Right kidney (tissue), 9 donors: ENCODE results near the gene MEPCE.
"Not testable (repeated sequence)": the region's sequence is repeated elsewhere in the genome, so short reads cannot be mapped to it uniquely, and the experiment has no call there.

Source experiments
- DNase-seq: peaks from one replicate; pipeline ENCODE4 v3.0.0-alpha.2; 2016
- long read RNA-seq, 8 donors: transcript quantifications; one replicate each; lab custom pipeline, GENCODE V29; 2026

Gene MEPCE, protein sequence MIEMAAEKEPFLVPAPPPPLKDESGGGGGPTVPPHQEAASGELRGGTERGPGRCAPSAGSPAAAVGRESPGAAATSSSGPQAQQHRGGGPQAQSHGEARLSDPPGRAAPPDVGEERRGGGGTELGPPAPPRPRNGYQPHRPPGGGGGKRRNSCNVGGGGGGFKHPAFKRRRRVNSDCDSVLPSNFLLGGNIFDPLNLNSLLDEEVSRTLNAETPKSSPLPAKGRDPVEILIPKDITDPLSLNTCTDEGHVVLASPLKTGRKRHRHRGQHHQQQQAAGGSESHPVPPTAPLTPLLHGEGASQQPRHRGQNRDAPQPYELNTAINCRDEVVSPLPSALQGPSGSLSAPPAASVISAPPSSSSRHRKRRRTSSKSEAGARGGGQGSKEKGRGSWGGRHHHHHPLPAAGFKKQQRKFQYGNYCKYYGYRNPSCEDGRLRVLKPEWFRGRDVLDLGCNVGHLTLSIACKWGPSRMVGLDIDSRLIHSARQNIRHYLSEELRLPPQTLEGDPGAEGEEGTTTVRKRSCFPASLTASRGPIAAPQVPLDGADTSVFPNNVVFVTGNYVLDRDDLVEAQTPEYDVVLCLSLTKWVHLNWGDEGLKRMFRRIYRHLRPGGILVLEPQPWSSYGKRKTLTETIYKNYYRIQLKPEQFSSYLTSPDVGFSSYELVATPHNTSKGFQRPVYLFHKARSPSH
- long read RNA-seq, donor 1, transcript MEPCE-201 (4 exons, 3,030 nt) = major isoform, 17 of 17 reads
- long read RNA-seq, donor 1, partial matches to known transcripts = 0 of 17 reads
- long read RNA-seq, donor 1, other reads (novel, unspliced or antisense) = 0 of 17 reads
- long read RNA-seq, donor 2, transcript MEPCE-201 (4 exons, 3,030 nt) = major isoform, 7 of 8 reads
- long read RNA-seq, donor 2, partial matches to known transcripts = 0 of 8 reads
- long read RNA-seq, donor 2, other reads (novel, unspliced or antisense) = 0 of 8 reads
- long read RNA-seq, donor 3, transcript MEPCE-201 (4 exons, 3,030 nt) = major isoform, 7 of 7 reads
- long read RNA-seq, donor 3, partial matches to known transcripts = 0 of 7 reads
- long read RNA-seq, donor 3, other reads (novel, unspliced or antisense) = 0 of 7 reads
- long read RNA-seq, donor 4, transcript MEPCE-201 (4 exons, 3,030 nt) = major isoform, 10 of 25 reads
- long read RNA-seq, donor 4, partial matches to known transcripts = 15 of 25 reads
- long read RNA-seq, donor 4, other reads (novel, unspliced or antisense) = 0 of 25 reads
- long read RNA-seq, donor 5, transcript MEPCE-201 (4 exons, 3,030 nt) = major isoform, 10 of 10 reads
- long read RNA-seq, donor 5, partial matches to known transcripts = 0 of 10 reads
- long read RNA-seq, donor 5, other reads (novel, unspliced or antisense) = 0 of 10 reads
- long read RNA-seq, donor 6, transcript MEPCE-201 (4 exons, 3,030 nt) = major isoform, 13 of 21 reads
- long read RNA-seq, donor 6, partial matches to known transcripts = 7 of 21 reads
- long read RNA-seq, donor 6, other reads (novel, unspliced or antisense) = 0 of 21 reads
- long read RNA-seq, donor 7, transcript MEPCE-201 (4 exons, 3,030 nt) = major isoform, 24 of 24 reads
- long read RNA-seq, donor 7, partial matches to known transcripts = 0 of 24 reads
- long read RNA-seq, donor 7, other reads (novel, unspliced or antisense) = 0 of 24 reads
- long read RNA-seq, donor 8, transcript MEPCE-201 (4 exons, 3,030 nt) = major isoform, 10 of 15 reads
- long read RNA-seq, donor 8, partial matches to known transcripts = 5 of 15 reads
- long read RNA-seq, donor 8, other reads (novel, unspliced or antisense) = 0 of 15 reads

DNA sequence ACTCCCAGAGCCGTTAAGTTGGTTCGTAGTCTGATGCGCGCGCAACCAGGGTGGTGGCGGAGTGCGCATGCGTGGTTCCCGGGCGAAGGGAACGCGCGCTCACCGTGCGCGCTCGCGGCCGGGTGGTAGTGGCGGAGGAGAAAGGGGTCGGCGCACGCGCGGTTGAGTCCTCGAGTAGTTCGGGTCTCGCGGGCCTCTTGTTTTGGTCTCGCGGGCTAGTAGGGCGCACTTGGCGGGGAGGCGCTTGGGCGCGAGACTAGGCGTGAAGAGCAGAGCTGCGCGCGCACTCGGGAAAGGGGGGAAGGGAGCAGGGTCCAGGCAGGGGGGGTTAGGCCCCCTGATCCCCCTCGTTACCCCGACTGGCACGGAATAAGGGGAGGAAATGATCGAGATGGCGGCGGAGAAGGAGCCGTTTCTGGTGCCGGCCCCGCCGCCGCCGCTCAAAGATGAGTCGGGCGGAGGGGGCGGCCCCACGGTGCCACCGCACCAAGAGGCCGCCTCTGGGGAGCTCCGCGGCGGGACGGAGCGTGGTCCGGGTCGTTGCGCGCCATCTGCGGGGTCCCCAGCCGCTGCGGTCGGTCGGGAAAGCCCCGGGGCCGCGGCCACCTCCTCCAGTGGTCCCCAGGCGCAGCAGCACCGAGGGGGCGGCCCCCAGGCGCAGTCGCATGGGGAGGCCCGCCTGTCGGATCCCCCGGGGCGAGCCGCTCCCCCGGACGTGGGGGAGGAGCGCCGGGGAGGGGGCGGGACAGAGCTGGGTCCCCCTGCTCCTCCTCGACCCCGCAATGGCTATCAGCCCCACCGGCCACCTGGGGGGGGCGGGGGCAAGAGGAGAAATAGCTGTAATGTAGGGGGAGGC is at the start of gene MEPCE:
MEPCE (plus strand) TSS at position 195 of the 856 bp plus-strand sequence; CDS start at position 383, 188 bp downstream.
- peak; percentile 97 for DNase-seq

DNA sequence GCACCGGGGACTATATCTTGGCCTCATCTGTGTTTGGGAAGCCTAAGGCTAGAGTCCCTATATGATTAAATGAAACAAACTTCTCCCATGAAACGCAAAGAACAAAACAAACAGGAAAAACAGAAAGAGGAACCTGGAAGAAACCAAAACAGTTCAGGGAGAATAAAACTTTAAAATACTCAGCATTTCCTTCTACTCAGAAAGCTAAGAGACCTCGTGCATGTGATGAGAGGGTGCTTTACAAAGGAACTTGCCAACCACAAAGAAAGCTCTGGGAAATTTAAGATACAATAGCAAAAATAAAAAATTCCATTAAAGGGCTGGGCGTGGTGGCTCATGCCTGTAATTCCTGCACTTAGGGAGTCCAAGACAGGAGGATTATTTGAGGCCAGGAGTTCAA is 49.4 kb upstream of the MEPCE start:
- no peak for DNase-seq

DNA sequence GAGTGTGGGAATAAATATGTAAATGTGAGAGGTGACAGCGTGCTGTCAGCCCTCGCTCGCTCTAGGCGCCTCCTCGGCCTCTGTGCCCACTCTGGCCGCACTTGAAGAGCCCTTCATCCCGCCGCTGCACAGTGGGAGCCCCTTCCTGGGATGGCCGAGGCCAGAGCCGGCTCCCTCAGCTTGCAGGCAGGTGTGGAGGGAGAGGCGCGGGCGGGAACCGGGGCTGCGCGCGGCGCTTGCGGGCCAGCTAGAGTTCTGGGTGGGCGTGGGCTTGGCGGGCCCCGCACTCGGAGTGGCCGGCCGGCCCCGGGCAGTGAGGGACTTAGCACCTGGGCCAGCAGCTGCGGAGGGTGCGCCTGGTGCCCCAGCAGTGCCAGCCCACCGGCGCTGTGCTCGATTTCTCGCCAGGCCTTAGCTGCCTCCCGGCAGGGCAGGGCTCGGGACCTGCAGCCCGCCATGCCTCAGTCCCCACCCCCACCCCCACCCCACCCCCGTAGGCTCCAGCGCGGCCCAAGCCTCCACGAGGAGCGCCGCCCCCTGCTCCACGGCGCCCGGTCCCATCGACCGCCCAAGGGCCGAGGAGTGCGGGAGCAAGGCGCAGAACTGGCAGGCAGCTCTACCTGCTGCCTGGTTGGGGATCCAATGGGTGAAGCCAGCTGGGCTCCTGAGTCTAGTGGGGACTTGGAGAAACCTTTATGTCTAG is 47.9 kb upstream of the MEPCE start:
- not testable (repeated sequence) for DNase-seq

DNA sequence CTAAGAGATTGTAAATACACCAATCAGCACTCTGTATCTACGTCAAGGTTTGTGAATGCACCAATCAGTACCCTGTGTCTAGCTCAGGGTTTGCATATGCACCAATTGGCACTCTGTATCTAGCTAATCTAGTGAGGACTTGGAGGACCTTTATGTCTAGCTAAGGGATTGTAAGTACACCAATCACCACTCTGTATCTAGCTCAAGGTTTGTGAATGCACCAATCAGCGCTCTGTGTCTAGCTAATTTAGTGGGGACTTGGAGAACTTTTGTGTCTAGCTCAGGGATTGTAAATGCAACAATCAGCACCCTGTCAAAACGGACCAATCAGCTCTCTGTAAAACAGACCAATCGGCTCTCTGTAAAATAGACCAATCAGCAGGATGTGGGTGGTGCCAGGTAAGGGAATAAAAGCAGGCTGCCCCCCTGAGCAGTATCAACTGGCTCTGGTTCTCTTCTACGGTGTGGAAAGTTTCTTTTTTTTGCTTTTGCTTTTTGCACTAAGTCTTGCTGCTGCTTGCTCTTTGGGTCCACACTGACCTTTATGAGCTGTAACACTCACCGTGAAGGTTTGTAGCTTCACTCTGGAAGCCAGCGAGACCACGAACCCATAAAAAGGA is 47.3 kb upstream of the MEPCE start:
- DNase-seq = not testable (repeated sequence)

DNA sequence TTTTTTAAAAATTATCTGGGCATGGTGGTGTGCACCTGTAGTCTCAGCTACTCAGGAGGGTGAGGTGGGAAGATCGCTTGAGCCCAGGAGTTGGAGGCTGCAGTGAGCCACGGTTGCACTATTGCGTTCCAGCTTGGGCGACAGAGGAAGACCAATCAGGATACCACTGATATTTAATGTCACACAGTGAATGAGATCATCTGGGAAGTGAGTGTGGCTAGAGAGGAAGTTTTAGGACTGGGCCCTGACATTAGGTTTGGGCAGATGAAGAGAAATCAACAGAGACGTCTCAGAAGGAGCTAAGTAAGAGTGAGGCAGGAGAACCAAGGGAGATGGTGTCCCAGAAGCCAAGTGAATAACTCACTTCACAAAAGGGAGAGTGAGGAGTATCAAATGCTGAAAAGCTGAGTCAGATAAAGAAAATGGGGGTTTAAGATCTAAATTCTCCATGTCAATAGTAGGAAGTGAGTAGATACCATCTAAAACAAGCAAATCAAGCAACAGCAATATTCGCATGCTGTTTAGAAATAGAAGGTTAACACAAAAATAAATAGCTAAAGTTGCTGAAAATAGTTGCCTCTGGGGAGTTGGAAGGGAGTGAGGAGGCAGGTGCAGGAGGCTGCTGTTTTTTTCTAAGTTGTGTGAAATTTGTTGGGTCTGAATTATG is 44.9 kb upstream of the MEPCE start:
- no peak for DNase-seq

DNA sequence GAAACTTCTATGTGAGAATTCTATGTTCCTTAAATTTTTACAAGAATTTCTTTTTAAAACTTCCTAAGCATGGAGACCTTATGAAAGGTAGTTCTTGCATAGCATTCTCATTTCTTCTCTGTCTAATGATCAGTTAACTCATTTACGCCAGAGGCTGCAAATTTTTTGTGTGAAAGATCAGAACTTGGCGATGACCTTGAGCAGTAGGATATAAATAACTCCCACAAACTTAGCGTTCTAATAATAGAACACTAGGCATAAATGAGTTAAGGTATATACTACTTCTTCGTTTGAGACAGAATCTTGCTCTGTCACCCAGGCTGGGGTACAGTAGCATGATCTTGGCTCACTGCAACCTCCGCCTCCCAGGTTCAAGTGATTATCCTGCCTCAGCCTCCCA is 42.7 kb upstream of the MEPCE start:
- no peak for DNase-seq

DNA sequence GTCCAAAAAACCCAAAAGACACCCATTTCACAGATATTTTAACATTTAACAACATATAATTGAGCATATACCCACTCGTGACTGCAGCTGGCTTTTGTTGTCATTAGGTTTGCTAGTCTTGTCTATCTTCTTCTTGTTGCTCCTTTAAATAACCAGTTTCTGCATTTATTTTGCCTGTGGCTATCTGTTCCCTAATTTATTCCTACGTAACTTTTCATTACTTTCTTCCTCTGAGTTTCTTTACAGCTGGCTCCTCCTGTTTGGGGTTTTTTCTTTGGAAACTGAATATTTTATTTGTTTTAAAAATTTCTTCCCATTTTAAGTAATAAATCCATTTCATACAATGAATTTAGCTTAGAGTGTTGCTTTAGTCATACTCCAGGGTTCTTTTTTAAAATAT is 41.9 kb upstream of the MEPCE start:
- DNase-seq = no peak

DNA sequence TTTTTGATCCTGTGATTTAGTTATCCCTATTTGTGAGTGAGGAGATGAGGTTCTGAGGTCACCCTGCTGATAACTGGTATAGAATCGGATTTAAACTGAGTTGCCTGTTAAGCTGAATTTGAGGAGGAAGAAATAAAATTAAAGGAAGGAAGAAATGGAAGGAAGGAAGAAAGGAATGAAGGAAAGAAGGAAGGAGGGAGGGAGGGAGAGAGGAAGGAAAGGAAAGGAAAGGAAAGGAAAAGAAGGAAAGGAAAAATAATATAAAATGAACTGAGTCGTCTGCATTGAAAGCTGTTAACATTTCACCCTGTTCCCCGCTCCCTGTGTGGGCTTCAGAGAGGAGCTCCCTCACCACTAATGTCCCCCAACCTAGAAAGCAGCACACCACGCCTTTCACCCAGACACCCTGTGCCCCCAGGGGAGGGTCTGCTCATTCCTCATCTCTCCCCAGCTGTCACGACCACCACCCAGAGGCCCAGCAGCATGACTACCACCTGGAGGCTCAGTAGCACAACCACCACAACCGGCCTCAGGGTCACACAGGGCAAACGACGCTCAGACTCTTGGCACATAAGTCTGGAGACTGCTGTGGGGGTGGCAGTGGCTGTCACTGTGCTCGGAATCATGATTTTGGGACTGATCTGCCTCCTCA is 40.1 kb upstream of the MEPCE start:
- no peak for DNase-seq

DNA sequence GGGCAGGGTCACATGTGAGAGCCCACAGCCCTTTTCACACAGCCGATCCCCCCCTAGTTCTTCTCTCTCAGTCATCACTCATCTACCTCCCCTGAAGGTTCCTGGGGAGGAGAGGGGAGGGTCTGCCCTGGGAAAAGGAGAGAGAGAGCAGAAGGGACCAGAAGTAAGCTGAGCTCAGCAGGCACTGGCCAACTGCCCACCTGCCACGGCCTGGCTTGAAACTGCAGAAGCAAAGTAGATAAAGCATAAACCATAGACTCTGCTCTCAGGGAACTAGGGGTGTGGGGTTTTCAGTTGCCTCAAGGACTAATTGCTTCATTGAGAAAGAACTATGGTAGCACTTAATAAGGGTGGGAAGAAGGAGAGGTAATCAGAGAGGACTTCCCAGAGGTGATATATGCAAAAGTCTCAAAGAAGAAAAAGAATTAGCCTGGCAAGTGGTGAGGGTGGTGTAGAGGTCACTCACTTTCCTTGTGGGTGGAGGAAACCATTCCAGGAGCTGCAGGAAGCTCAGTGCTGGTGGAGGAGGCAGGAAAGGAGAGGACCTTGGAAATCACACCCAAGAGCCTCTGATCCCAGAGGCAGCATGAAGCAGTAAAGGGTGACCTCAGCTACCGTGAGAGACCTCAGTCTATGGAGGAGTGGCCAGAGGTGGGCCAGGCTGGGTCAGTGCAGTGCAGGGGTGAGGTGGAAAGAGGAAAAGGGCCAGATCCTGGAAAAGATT is 39.2 kb upstream of the MEPCE start:
- DNase-seq = no peak

DNA sequence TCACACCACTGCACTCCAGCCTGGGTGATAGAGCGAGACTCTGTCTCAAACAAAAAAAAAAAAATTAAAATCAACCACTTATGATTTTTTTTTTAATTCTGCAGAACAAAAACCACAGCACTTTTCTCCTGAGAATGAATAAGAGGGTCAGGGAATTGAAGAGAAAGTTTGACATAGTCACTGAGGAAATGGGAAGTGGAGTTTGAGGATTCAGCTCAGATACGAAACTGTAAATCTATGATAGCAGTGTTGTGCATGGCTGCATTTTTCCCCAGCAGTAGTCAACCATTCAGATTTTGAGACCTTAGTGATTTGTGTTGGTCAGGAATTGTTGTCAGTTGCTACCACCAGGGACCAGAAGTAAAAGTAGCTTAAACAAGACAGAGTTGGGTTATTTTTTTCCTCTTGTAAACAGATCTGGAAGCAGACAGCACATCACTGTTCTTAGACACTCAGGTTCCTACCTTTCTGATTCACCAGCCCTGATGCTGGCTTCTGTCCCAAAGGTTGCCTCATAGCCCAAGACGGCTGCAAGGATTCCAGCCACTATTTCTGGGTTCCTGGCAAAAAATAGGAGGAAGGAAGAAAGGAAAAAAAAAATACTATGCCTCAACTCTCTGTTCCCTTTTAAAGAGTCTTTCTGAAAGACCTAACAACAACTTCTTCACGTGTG is 36.3 kb upstream of the MEPCE start:
- no peak for DNase-seq

DNA sequence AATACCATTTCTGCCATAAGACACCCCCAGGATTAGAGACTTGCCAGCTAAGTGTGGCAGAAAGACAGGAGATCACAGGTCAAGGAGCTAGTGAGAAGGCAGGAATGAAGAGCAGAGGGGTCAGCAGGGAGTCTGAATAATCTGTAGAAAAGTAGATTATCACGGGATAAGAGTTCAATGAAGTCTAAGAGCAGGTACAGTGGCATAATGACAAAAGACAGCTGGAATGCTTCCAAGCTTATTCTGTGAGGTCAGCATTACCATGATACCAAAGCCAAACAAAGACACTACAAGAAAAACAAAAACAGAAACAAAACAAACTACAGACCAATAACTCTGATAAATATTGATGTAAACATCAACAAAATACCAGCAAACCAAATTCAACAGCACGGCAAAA is 35.6 kb upstream of the MEPCE start:
- DNase-seq = no peak

DNA sequence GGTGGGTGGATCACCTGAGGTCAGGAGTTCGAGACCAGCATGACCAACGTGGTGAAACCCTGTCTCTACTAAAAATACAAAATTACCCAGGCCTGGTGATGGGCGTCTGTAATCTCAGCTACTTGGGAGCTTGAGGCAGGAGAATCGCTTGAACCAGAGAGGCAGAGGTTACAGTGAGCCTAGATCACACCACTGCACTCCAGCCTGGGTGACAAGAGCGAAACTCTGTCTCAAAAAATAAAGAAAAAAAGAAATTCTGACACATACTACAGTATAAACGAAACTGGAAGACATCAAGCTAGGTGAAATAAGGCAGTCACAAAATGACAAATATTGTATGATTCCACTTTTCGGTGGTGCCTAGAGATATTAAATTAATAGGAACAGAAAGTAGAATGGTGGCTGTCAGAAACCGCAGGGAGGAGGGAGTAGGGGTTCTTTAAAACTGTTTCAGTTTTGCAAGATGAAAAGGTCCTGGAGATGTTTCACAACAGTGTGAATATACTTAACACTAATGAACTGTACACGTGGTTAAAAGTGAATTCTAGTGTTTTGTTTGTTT is 33.1 kb upstream of the MEPCE start:
- no peak for DNase-seq

DNA sequence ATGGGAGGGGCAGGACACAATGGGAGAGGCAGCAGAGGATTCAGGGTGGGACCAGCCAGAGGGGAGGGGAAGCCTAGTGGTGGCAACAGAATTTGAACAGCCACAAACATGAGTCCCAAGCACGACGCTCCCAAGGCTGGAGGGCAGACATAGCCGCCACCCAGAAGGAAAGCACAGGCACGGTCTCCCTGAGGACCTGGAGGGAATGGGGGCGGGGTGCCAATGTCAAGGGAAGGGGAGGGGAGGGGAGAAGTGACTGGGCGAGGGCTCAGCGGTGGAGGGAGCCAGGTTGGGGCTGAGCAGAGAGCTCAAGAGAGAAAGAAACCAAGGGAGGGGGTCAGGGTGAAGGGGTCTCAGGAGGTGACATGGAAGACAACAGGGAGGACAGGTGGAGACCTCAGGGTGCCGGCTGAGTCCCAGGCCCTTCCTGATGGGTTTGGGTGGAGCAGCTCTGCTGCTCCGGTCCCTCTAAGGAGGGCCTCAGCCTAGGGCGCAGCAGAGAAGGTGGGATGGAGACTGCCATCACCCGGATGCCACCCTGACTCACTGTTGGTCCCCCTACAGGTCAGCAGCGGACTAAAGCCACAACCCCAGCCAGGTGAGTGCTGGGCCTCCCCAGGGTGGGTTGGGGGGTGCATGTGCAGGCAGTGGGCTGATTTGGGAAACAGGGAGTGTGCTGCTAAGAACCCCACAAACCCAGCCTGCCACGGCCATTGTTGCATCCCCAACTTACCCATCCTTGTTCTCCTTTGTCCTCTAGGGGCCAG is 32.1 kb upstream of the MEPCE start:
- no peak for DNase-seq

DNA sequence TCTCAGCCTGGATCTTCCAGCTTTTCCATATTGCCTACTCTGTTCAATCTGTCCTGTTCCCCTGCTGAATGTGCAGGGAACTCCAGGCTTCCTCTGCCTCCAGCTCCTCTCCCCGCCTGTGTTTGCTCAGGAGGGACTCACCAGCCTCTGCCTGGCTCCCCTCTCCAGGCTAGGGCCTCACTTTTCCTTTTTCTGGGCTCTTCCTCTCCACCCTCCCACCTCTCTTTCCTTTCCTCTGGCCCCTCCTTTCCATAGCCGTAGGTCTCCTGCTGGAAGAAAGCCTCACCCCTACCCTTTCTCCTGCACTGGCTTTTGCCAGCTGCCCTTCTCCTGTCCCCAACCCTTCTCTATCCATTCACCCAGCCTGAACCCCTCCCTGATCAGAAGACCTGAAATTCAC is 31.4 kb upstream of the MEPCE start:
- no peak for DNase-seq

DNA sequence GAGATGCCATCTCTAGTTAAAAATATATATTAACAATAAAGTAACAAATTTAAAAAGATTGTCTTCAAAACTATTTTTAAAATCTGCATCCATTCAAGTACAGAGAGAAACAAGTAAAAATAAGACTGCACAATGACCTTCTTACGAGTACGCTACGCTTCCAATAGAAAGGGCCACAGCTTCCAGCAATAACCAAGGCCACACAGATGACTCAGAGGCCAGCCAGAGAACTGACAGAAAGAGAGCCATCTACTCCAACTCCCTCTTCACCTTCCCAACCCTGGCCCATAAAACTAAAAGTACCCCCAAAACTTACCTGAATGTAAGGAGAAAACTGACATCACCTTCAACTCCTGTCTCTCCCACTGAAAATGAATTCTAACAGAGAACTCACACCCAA is 29.6 kb upstream of the MEPCE start:
- DNase-seq = no peak

DNA sequence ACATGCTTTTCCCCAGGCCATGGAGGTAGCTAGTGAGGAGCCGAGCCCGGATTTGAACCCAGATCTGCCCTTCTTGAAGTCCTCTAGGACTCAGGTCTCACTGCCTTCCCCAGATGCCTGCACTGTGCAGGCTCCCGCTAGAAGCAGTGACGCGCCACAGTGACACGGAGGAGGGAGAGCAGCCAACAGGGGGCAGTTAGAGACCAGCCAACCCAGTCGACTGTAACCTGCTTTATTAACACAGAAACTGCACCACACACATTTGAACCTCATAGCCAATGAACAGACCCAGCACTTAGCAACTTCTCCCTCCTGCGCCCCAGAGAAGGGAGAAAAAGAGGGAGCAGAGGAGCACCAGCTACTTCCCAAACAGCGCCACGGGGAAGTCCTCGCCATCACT is 29.0 kb upstream of the MEPCE start:
- peak; percentile 20 for DNase-seq
